GM23338 (cell line): ENCODE data around the gene TYSND1. TPM values are rescaled to one million over a fixed set of nuclear protein-coding genes. Genes with fewer than 3 reads are reported as not detected.

Source experiments
- ATAC-seq: fragments of 200-7000 bp; cut with Tn5 transposase; 3 replicates; pipeline ENCODE4 v1.9.1; 2020
- DNase-seq: peaks from one replicate; pipeline ENCODE4 v3.0.0-alpha.2; 2015; ENCODE audit warnings: low spot score
- H2AFZ ChIP-seq: fragments of 200-600 bp; sonication (generic); 2 replicates; pipeline ENCODE4 v1.8.0; 2016; ENCODE audit warnings: antibody characterized with exemption, mild to moderate bottlenecking, moderate library complexity
- H3F3A ChIP-seq: fragments of 200-600 bp; sonication (generic); replicated peaks from 2 replicates; pipeline ENCODE4 v1.8.0; 2017; ENCODE audit warnings: antibody characterized with exemption, mixed run types, low read depth
- H3K27ac ChIP-seq: fragments of 200-600 bp; sonication (generic); 2 replicates; pipeline ENCODE4 v1.6.1; 2016; ENCODE audit warnings: low read depth
- H3K27me3 ChIP-seq: fragments of 200-600 bp; sonication (generic); 2 replicates; pipeline ENCODE4 v1.8.0; 2016; ENCODE audit warnings: mild to moderate bottlenecking, mixed run types, moderate library complexity; ENCODE audit not compliant: insufficient read depth
- H3K36me3 ChIP-seq: fragments of 200-600 bp; sonication (generic); 2 replicates; pipeline ENCODE4 v1.8.0; 2016; ENCODE audit warnings: mild to moderate bottlenecking; ENCODE audit not compliant: insufficient read depth
- H3K4me1 ChIP-seq: fragments of 200-600 bp; sonication (generic); 2 replicates; pipeline ENCODE4 v1.8.0; 2016; ENCODE audit warnings: mild to moderate bottlenecking, moderate library complexity; ENCODE audit not compliant: insufficient read depth
- H3K4me2 ChIP-seq: fragments of 200-600 bp; sonication (generic); 2 replicates; pipeline ENCODE4 v1.7.1; 2017; ENCODE audit warnings: mixed run types
- H3K4me3 ChIP-seq: fragments of 200-600 bp; sonication (generic); 2 replicates; pipeline ENCODE4 v1.6.1; 2016; ENCODE audit warnings: mixed run types
- H3K79me2 ChIP-seq: fragments of 200-600 bp; sonication (generic); replicated peaks from 2 replicates; pipeline ENCODE4 v1.8.0; 2017; ENCODE audit warnings: mild to moderate bottlenecking; ENCODE audit not compliant: insufficient read depth
- H3K9me2 ChIP-seq: fragments of 200-600 bp; sonication (generic); 2 replicates; pipeline ENCODE4 v1.8.0; 2017; ENCODE audit not compliant: insufficient read depth
- H4K20me1 ChIP-seq: fragments of 200-600 bp; sonication (generic); replicated peaks from 2 replicates; pipeline ENCODE4 v1.8.0; 2017; ENCODE audit warnings: mild to moderate bottlenecking; ENCODE audit not compliant: insufficient read depth
- H3K27ac Mint-ChIP-seq: 2 replicates; pipeline ENCODE4 v1.8.0; 2020; ENCODE audit warnings: inconsistent platforms, mild to moderate bottlenecking, moderate library complexity, mixed read lengths
- H3K27me3 Mint-ChIP-seq: 3 replicates; pipeline ENCODE4 v1.8.0; 2022; ENCODE audit warnings: low read depth, mild to moderate bottlenecking, moderate library complexity, mixed read lengths, inconsistent platforms; ENCODE audit not compliant: insufficient read depth, poor library complexity
- H3K36me3 Mint-ChIP-seq: 3 replicates; pipeline ENCODE4 v1.8.0; 2021; ENCODE audit warnings: low read depth, mild to moderate bottlenecking, inconsistent platforms, moderate library complexity, mixed read lengths
- H3K4me1 Mint-ChIP-seq: 3 replicates; pipeline ENCODE4 v1.8.0; 2020; ENCODE audit warnings: mild to moderate bottlenecking, inconsistent platforms, mixed read lengths
- H3K4me3 Mint-ChIP-seq: 3 replicates; pipeline ENCODE4 v1.8.0; 2021; ENCODE audit warnings: moderate library complexity, mild to moderate bottlenecking, inconsistent platforms, mixed read lengths
- H3K9me3 Mint-ChIP-seq: 3 replicates; pipeline ENCODE4 v1.8.0; 2020; ENCODE audit warnings: moderate library complexity, mild to moderate bottlenecking, inconsistent platforms, mixed read lengths
- CREB1 ChIP-seq: fragments of 250-450 bp; sonication (Bioruptor Pico); IDR thresholded peaks from 2 replicates; pipeline ENCODE4 v1.5.0; 2020; ENCODE audit warnings: low read depth, mild to moderate bottlenecking, moderate library complexity
- EZH2phosphoT487 ChIP-seq: fragments of 200-600 bp; sonication (generic); IDR thresholded peaks from one replicate; pipeline ENCODE4 v1.8.1; 2018; ENCODE audit warnings: antibody characterized with exemption; ENCODE audit not compliant: unreplicated experiment
- JUNB ChIP-seq: IDR thresholded peaks from one replicate; pipeline ENCODE4 v1.6.1; 2016; ENCODE audit warnings: antibody characterized with exemption; ENCODE audit not compliant: unreplicated experiment
- NANOG ChIP-seq: IDR thresholded peaks from 2 replicates; pipeline ENCODE4 v1.6.1; 2016; ENCODE audit warnings: antibody characterized with exemption, borderline replicate concordance
- POLR2AphosphoS5 ChIP-seq: IDR thresholded peaks from 2 replicates; pipeline ENCODE4 v1.6.1; 2016; ENCODE audit warnings: antibody characterized with exemption, low read depth
- STAT1 ChIP-seq: IDR thresholded peaks from one replicate; pipeline ENCODE4 v1.6.1; 2016; ENCODE audit warnings: antibody characterized with exemption; ENCODE audit not compliant: unreplicated experiment
- ZNF331 ChIP-seq: fragments of 250-450 bp; sonication (Bioruptor Pico); IDR thresholded peaks from 2 replicates; pipeline ENCODE4 v1.5.0; 2020; ENCODE audit warnings: low read depth, mild to moderate bottlenecking, moderate library complexity
- polyA plus RNA-seq: library from polyadenylated mRNA; unstranded; fragments of >200 nt; fragmentation: Nextera tagmentation; extraction: Ambion mirVana; gene quantifications from 2 replicates; pipeline ENCODE4 v1.2.1, GENCODE V29; 2016
- total RNA-seq: library from RNA; depleted of rRNA; stranded (reverse); fragments of >200 nt; shearing (Covaris generic); gene quantifications from 2 replicates; pipeline ENCODE4 v1.2.3, GENCODE V29; 2014
- TF ChIP-seq, protein P1 (sequence below): IDR thresholded peaks from 2 replicates; pipeline ENCODE4 v1.6.1; 2016; ENCODE audit warnings: antibody characterized with exemption
- TF ChIP-seq, protein P2 (sequence below): IDR thresholded peaks from one replicate; pipeline ENCODE4 v1.6.1; 2018; ENCODE audit warnings: antibody characterized with exemption; ENCODE audit not compliant: unreplicated experiment
- TF ChIP-seq, protein P3 (sequence below), 2 experiments: fragments of 200-600 bp in 1 of 2; sonication (generic) in 1 of 2; conservative IDR thresholded peaks; 2 replicates each; pipeline versions ENCODE4 v1.5.1 to v1.6.1; 2016 to 2017; ENCODE audit warnings: antibody characterized with exemption in 2 of 2, low read depth in 2 of 2, mild to moderate bottlenecking in 2 of 2, moderate library complexity in 1 of 2
- TF ChIP-seq, protein P4 (sequence below): fragments of 250-450 bp; sonication (Bioruptor Pico); IDR thresholded peaks from 2 replicates; pipeline ENCODE4 v1.5.0; 2020; ENCODE audit warnings: mild to moderate bottlenecking, moderate library complexity

TYSND1 gene
- total and polyA plus RNA-seq, 2 experiments from 2014 or later = 5.2 to 19.5 TPM

DNA sequence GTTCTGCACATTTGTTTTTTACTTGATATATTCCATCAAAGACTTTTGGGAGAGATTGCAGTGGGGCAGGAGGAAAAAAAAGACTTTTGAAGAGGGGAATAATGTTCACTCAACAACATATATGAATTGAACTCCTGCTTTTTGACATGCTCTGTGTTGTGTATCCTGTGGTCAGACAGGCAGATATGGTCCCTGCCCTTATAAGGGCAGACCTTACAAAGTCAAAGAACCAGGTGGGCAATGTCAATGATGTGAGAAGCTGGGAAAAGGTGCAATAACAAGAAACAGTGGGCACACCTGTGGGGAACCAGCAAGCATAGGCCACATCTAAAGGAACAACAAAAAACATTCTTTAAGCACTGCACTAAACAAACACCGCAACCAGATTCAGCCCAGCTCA is 22.1 kb downstream of the TYSND1 start (continued):
- TF ChIP-seq, protein P1, sequence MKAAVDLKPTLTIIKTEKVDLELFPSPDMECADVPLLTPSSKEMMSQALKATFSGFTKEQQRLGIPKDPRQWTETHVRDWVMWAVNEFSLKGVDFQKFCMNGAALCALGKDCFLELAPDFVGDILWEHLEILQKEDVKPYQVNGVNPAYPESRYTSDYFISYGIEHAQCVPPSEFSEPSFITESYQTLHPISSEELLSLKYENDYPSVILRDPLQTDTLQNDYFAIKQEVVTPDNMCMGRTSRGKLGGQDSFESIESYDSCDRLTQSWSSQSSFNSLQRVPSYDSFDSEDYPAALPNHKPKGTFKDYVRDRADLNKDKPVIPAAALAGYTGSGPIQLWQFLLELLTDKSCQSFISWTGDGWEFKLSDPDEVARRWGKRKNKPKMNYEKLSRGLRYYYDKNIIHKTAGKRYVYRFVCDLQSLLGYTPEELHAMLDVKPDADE = no peak
- TF ChIP-seq ZNF331 (CRISPR knock-in tag) = no peak
- TF ChIP-seq, protein P2, sequence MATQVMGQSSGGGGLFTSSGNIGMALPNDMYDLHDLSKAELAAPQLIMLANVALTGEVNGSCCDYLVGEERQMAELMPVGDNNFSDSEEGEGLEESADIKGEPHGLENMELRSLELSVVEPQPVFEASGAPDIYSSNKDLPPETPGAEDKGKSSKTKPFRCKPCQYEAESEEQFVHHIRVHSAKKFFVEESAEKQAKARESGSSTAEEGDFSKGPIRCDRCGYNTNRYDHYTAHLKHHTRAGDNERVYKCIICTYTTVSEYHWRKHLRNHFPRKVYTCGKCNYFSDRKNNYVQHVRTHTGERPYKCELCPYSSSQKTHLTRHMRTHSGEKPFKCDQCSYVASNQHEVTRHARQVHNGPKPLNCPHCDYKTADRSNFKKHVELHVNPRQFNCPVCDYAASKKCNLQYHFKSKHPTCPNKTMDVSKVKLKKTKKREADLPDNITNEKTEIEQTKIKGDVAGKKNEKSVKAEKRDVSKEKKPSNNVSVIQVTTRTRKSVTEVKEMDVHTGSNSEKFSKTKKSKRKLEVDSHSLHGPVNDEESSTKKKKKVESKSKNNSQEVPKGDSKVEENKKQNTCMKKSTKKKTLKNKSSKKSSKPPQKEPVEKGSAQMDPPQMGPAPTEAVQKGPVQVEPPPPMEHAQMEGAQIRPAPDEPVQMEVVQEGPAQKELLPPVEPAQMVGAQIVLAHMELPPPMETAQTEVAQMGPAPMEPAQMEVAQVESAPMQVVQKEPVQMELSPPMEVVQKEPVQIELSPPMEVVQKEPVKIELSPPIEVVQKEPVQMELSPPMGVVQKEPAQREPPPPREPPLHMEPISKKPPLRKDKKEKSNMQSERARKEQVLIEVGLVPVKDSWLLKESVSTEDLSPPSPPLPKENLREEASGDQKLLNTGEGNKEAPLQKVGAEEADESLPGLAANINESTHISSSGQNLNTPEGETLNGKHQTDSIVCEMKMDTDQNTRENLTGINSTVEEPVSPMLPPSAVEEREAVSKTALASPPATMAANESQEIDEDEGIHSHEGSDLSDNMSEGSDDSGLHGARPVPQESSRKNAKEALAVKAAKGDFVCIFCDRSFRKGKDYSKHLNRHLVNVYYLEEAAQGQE = no peak
- no peak for TF ChIP-seq EZH2phosphoT487
- TF ChIP-seq POLR2AphosphoS5 = no peak
- TF ChIP-seq, protein P3, sequence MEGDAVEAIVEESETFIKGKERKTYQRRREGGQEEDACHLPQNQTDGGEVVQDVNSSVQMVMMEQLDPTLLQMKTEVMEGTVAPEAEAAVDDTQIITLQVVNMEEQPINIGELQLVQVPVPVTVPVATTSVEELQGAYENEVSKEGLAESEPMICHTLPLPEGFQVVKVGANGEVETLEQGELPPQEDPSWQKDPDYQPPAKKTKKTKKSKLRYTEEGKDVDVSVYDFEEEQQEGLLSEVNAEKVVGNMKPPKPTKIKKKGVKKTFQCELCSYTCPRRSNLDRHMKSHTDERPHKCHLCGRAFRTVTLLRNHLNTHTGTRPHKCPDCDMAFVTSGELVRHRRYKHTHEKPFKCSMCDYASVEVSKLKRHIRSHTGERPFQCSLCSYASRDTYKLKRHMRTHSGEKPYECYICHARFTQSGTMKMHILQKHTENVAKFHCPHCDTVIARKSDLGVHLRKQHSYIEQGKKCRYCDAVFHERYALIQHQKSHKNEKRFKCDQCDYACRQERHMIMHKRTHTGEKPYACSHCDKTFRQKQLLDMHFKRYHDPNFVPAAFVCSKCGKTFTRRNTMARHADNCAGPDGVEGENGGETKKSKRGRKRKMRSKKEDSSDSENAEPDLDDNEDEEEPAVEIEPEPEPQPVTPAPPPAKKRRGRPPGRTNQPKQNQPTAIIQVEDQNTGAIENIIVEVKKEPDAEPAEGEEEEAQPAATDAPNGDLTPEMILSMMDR (conservative IDR thresholded peaks at IDR 0.05; ENCODE audit: low read depth in 2 of 2) = no peak
- no peak for TF ChIP-seq JUNB
- TF ChIP-seq CREB1 = no peak
- no peak for TF ChIP-seq STAT1

DNA sequence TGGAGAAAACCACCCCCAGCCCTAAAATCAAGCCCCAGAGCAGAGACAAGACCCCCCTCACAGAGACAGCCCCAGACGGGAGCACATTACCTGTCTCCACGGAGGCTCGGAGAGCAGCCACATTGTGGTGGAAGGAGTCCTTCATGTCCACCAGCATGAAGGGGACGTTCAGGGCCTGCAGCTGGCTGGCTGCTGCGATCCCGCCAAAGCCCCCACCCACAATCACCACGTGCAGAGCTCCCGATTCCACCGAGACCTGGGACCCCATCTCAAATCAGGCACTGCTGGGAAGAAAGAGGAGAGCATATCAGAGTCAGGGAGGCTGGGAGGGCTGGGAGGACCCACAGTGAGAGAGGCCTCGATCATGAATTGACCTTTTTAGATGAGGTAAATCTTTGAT is 22.7 kb downstream of the TYSND1 start:
- Histone ChIP-seq H3F3A (no peaks in the 10 kb centered on the region), H3K79me2 (no peaks in the 10 kb centered on the region), H3K4me1 (no peaks in the 10 kb centered on the region), H3K4me2 (no peak overlapping the region), H3K9me2 (no peaks in the 10 kb centered on the region), H2AFZ (no peak overlapping the region), H3K36me3 (no peaks in the 10 kb centered on the region), H3K27me3 (no peaks in the 10 kb centered on the region), H3K27ac (no peak overlapping the region), H4K20me1 (no peaks in the 10 kb centered on the region; the same call in 1 of the 2 replicates), H3K4me3 (no peak overlapping the region)
- peaks cover 3% of the 10 kb centered on the region; the same call in 1 of the 3 replicates for H3K36me3 Mint-ChIP-seq
- TF ChIP-seq, protein P4, sequence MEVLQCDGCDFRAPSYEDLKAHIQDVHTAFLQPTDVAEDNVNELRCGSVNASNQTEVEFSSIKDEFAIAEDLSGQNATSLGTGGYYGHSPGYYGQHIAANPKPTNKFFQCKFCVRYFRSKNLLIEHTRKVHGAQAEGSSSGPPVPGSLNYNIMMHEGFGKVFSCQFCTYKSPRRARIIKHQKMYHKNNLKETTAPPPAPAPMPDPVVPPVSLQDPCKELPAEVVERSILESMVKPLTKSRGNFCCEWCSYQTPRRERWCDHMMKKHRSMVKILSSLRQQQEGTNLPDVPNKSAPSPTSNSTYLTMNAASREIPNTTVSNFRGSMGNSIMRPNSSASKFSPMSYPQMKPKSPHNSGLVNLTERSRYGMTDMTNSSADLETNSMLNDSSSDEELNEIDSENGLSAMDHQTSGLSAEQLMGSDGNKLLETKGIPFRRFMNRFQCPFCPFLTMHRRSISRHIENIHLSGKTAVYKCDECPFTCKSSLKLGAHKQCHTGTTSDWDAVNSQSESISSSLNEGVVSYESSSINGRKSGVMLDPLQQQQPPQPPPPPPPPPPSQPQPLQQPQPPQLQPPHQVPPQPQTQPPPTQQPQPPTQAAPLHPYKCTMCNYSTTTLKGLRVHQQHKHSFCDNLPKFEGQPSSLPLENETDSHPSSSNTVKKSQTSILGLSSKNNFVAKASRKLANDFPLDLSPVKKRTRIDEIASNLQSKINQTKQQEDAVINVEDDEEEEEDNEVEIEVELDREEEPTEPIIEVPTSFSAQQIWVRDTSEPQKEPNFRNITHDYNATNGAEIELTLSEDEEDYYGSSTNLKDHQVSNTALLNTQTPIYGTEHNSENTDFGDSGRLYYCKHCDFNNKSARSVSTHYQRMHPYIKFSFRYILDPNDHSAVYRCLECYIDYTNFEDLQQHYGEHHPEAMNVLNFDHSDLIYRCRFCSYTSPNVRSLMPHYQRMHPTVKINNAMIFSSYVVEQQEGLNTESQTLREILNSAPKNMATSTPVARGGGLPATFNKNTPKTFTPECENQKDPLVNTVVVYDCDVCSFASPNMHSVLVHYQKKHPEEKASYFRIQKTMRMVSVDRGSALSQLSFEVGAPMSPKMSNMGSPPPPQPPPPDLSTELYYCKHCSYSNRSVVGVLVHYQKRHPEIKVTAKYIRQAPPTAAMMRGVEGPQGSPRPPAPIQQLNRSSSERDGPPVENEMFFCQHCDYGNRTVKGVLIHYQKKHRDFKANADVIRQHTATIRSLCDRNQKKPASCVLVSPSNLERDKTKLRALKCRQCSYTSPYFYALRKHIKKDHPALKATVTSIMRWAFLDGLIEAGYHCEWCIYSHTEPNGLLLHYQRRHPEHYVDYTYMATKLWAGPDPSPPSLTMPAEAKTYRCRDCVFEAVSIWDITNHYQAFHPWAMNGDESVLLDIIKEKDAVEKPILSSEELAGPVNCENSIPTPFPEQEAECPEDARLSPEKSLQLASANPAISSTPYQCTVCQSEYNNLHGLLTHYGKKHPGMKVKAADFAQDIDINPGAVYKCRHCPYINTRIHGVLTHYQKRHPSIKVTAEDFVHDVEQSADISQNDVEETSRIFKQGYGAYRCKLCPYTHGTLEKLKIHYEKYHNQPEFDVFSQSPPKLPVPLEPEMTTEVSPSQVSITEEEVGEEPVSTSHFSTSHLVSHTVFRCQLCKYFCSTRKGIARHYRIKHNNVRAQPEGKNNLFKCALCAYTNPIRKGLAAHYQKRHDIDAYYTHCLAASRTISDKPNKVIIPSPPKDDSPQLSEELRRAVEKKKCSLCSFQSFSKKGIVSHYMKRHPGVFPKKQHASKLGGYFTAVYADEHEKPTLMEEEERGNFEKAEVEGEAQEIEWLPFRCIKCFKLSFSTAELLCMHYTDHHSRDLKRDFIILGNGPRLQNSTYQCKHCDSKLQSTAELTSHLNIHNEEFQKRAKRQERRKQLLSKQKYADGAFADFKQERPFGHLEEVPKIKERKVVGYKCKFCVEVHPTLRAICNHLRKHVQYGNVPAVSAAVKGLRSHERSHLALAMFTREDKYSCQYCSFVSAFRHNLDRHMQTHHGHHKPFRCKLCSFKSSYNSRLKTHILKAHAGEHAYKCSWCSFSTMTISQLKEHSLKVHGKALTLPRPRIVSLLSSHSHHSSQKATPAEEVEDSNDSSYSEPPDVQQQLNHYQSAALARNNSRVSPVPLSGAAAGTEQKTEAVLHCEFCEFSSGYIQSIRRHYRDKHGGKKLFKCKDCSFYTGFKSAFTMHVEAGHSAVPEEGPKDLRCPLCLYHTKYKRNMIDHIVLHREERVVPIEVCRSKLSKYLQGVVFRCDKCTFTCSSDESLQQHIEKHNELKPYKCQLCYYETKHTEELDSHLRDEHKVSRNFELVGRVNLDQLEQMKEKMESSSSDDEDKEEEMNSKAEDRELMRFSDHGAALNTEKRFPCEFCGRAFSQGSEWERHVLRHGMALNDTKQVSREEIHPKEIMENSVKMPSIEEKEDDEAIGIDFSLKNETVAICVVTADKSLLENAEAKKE = no peak
- TF ChIP-seq NANOG = no peak
- DNase-seq (no peak), ATAC-seq (no peak)
- H3K27ac Mint-ChIP-seq = no peak overlapping the region
- peaks cover 3% of the 10 kb centered on the region; the same call in 1 of the 3 replicates for H3K9me3 Mint-ChIP-seq
- no peak overlapping the region for H3K4me3 Mint-ChIP-seq
- H3K4me1 Mint-ChIP-seq = no peaks in the 10 kb centered on the region
- H3K27me3 Mint-ChIP-seq = peaks cover 4% of the 10 kb centered on the region
